Transverse colon (tissue), 4 donors: ENCODE results near the gene MSX2. TPM values are rescaled to one million over a fixed set of nuclear protein-coding genes. Genes with fewer than 3 reads are reported as not detected.
A peak's percentile ranks its signal among the peaks of the same experiment; 100 is the strongest.

Source experiments
- DNase-seq: peaks from one replicate; pipeline ENCODE4 v3.0.0-alpha.2; 2019
- H3K27ac ChIP-seq, 4 donors: fragments of 200-600 bp; sonication (generic); 2 replicates each; pipeline ENCODE4 v1.5.1; 2016 to 2018; ENCODE audit warnings: inconsistent platforms in 4 of 4
- H3K27me3 ChIP-seq: fragments of 200-600 bp; sonication (generic); 2 replicates; pipeline ENCODE4 v1.5.1; 2017; ENCODE audit warnings: inconsistent platforms
- H3K36me3 ChIP-seq, 4 donors: fragments of 200-600 bp; sonication (generic); 2 replicates each; pipeline ENCODE4 v1.5.1; 2017 to 2019; ENCODE audit warnings: inconsistent platforms in 4 of 4
- H3K4me1 ChIP-seq, 4 donors: fragments of 200-600 bp; sonication (generic); 2 replicates each; pipeline ENCODE4 v1.5.1; 2017 to 2020; ENCODE audit warnings: inconsistent platforms in 4 of 4
- H3K4me3 ChIP-seq, 4 donors: fragments of 200-600 bp; sonication (generic); 1 replicate in 1 of 4; 2 replicates in 3 of 4; pipeline versions ENCODE4 v1.5.1 to v1.6.1; 2017 to 2019; ENCODE audit warnings: inconsistent platforms in 4 of 4
- H3K9me3 ChIP-seq, 2 donors: fragments of 200-600 bp; sonication (generic); 2 replicates each; pipeline ENCODE4 v1.5.1; 2017 to 2019; ENCODE audit warnings: inconsistent platforms in 2 of 2
- EP300 ChIP-seq: sonication (generic); formaldehyde crosslinking; IDR thresholded peaks from one replicate; pipeline ENCODE4 v1.6.1; 2017; ENCODE audit warnings: antibody characterized with exemption, low read depth
- POLR2A ChIP-seq: fragments of 450-650 bp; IDR thresholded peaks from one replicate; pipeline ENCODE4 v1.6.1; 2016; ENCODE audit warnings: antibody characterized with exemption, mild to moderate bottlenecking, moderate library complexity
- POLR2AphosphoS5 ChIP-seq, 3 donors: sonication (generic); formaldehyde crosslinking; IDR thresholded peaks; one replicate each; pipeline ENCODE4 v1.6.1; 2016; ENCODE audit warnings: antibody characterized with exemption in 3 of 3
- WGBS, 2 donors: methylation state at CpG; one replicate each; pipeline ENCODE4 v1.1.5; 2018; ENCODE audit warnings: low coverage in 1 of 2; 5-methylcytosine and 5-hydroxymethylcytosine counted together
- in situ Hi-C, 4 donors: fragments of 200-750 bp; cut with MboI; loops; one replicate each; pipeline versions ENCODE4 v1.15.0 to v1.15.1; 2017; ENCODE audit warnings: low sequenced_read_pairs in 3 of 4, low pct_ligation_motif_present in 1 of 4, low pct_unique_long_range_greater_than_20kb in 1 of 4
- intact Hi-C: fragments of 100-400 bp; cut with DNase I; formaldehyde crosslinking; loops from one replicate; pipeline ENCODE4 v1.15.1; 2023; ENCODE audit warnings: low total_unique reads
- total RNA-seq, 4 donors: library from RNA; depleted of rRNA; stranded (reverse); fragments of >200 nt; gene quantifications; one replicate each; pipeline ENCODE4 v1.1.0, GENCODE V29; 2016
- TF ChIP-seq, protein P1 (sequence below), 5 experiments: fragments of 200-600 bp in 3 of 5; fragments of 450-650 bp in 2 of 5; sonication (generic) in 3 of 5; IDR thresholded peaks; 1 replicate in 2 of 5; 2 replicates in 3 of 5; pipeline ENCODE4 v1.5.1; 2016 to 2017; ENCODE audit warnings: antibody characterized with exemption in 5 of 5, inconsistent platforms in 3 of 5, mild to moderate bottlenecking in 2 of 5, moderate library complexity in 1 of 5

Gene MSX2
- total RNA-seq, 4 donors from 2014 or later, result 0.27 to 1.1 TPM; not detected in 2

DNA sequence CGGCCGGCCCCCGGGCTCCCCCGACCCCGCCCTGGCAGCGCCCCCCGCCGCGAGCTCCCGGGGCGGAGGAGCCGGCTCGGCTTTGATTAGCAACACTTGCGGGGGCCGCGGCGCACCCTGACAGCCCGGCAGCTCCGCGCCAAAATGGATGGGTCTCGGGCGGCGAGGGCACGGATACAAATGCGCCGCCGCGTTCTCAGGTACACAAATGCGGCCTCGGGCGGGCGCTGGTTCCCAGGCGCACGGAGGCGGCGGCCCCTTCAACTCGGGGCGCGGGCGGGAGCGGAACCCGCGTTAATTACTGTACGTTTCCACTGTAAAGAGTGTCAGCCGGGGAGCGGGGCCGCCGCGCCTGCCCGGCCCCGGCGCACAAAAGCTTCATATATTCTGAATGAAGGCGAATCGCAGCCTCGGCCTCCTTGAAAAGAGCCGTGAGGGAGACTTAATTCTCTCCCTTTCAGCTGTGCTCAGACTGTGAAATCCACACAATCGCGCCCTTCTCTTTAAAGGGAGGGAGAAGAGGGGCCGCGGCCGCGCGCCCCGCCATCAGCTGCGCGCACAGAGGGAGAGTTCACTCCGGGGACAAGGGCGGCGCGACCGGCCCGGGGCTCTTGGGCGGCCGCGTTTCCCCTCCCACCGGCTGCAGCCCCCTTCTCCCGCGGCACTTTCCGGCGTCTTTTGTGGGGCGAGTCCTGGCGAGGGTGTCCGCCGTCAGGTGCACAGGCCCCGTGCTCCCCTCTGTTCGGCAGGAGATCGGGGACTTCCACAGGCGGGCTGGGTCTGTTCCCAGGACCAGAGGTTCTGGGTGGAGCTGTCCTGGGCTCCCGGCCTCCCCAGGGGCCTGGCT lies 27.0 kb downstream of the MSX2 start:
- Histone ChIP-seq H3K4me3 (peak overlapping the region in 1 of 4 donors; percentile 27), H3K27ac (no peak overlapping the region), H3K27me3 (peaks cover 66% of the 10 kb centered on the region), H3K36me3 (no peaks in the 10 kb centered on the region), H3K9me3 (no peaks in the 10 kb centered on the region), H3K4me1 (peaks cover 0 to 9% (median 2%) of the 10 kb centered on the region in 4 donors)
- intact Hi-C loops, result no loop called here
- 5% methylated on average over 77 of the region's 89 CpGs; no CpG with 5 or more reads in 1 of the 2 donors for WGBS, 2 donors
- in situ Hi-C loops, result no loop called here
- DNase-seq, result no peak
- TF ChIP-seq POLR2AphosphoS5 (IDR thresholded peaks at IDR 0.05) (no peak), POLR2A (no peak), EP300 (no peak)
- TF ChIP-seq, protein P1, sequence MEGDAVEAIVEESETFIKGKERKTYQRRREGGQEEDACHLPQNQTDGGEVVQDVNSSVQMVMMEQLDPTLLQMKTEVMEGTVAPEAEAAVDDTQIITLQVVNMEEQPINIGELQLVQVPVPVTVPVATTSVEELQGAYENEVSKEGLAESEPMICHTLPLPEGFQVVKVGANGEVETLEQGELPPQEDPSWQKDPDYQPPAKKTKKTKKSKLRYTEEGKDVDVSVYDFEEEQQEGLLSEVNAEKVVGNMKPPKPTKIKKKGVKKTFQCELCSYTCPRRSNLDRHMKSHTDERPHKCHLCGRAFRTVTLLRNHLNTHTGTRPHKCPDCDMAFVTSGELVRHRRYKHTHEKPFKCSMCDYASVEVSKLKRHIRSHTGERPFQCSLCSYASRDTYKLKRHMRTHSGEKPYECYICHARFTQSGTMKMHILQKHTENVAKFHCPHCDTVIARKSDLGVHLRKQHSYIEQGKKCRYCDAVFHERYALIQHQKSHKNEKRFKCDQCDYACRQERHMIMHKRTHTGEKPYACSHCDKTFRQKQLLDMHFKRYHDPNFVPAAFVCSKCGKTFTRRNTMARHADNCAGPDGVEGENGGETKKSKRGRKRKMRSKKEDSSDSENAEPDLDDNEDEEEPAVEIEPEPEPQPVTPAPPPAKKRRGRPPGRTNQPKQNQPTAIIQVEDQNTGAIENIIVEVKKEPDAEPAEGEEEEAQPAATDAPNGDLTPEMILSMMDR (IDR thresholded peaks at IDR 0.05), result no peak

DNA sequence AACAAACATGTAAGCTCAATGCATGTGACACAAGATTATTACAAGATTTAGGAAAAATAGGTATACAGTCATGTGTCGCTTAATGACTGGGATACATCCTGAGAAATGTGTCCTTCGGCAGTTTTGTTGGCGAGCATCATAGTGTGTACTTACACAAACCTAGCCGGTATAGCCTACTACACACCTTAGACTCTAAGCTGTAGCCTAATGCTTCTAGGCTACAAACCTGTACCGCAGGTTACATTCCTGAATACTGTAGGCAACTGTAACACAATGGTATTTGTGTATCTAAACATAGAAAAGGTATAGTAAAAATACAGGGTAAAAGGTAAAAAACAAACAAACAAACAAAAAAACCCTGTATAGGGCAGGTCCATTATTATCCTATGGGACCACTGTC lies 27.7 kb downstream of the MSX2 start:
- Histone ChIP-seq H3K27ac (no peak overlapping the region), H3K27me3 (peaks cover 63% of the 10 kb centered on the region), H3K4me1 (peaks cover 0 to 9% (median 2%) of the 10 kb centered on the region in 4 donors), H3K4me3 (no peak overlapping the region), H3K36me3 (no peaks in the 10 kb centered on the region), H3K9me3 (no peaks in the 10 kb centered on the region)
- 86 to 92% methylated on average over 5 of the region's 5 CpGs for whole genome bisulfite sequencing, 2 donors
- in situ Hi-C loops (no loop called here), intact Hi-C loops (no loop called here)
- no peak for DNase-seq
- TF ChIP-seq EP300 (no peak), POLR2A (no peak), POLR2AphosphoS5 (IDR thresholded peaks at IDR 0.05) (no peak)
- TF ChIP-seq, protein P1 (IDR thresholded peaks at IDR 0.05), result no peak

DNA sequence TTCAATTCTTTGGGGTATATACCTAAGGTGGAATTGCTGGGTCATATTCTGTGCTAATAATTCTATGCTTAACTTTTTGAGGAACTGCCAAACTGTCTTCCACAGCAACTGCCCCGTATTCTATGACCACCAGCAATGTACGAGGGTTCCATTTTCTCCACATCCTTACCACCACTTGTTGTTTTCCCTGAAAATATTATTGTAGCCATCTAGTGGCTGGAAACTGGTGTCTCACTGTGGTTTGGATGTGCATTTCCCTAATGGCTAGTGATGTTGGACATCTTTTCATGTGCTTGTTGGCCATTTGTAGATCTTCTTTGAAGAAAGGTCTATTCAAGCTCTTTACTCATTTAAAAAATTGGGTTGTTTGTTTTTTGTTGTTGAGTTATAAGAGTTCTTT lies 30.7 kb downstream of the MSX2 start:
- intact Hi-C loops, result no loop called here

DNA sequence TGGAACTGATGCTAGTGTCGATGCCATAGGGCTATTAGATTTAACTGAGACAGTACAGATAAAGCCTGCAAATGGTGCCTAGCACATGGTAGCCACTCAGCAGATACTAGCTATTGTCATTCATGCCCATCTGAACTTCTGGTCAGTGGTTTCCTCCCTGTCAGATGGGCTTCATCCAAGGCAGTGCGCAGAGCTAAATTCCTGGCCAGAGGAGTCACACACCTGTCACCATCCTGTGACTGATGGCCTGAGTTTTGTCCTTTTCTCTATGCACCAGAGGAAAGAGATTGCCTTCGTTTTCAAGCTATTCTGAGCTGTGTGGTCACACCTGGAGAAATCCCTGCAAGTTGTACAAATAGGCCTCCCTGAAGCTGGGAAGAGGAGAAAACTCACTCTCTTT lies 34.7 kb downstream of the MSX2 start:
- DNase-seq, result no peak
- in situ Hi-C loops, result no loop called here
- WGBS, 2 donors, result 65 to 85% methylated on average over 2 to 3 of the region's 3 CpGs

More for the DNA sequence above, 30.7 kb downstream of the MSX2 start:
- Histone ChIP-seq H3K9me3 (no peaks in the 10 kb centered on the region), H3K4me1 (peaks cover 0 to 9% (median 2%) of the 10 kb centered on the region in 4 donors), H3K4me3 (no peak overlapping the region), H3K27me3 (peaks cover 41% of the 10 kb centered on the region), H3K27ac (no peak overlapping the region), H3K36me3 (no peaks in the 10 kb centered on the region)
- no peak for DNase-seq
- in situ Hi-C loops, result no loop called here
- TF ChIP-seq POLR2A (no peak), POLR2AphosphoS5 (IDR thresholded peaks at IDR 0.05) (no peak), EP300 (no peak)
- TF ChIP-seq, protein P1 (IDR thresholded peaks at IDR 0.05), result no peak
- 64 to 66% methylated on average over 2 of the region's 2 CpGs for WGBS, 2 donors

More for the DNA sequence above, 34.7 kb downstream of the MSX2 start:
- H3K4me3 ChIP-seq, result no peak overlapping the region
- H3K27ac ChIP-seq, result no peak overlapping the region
- peaks cover 2% of the 10 kb centered on the region for H3K27me3 ChIP-seq
- no peaks in the 10 kb centered on the region for H3K4me1 ChIP-seq
- no peaks in the 10 kb centered on the region for H3K36me3 ChIP-seq
- TF ChIP-seq EP300 (no peak), POLR2AphosphoS5 (IDR thresholded peaks at IDR 0.05) (no peak), POLR2A (no peak)
- TF ChIP-seq, protein P1 (IDR thresholded peaks at IDR 0.05), result no peak
- no peaks in the 10 kb centered on the region for H3K9me3 ChIP-seq
- intact Hi-C loops, result no loop called here
